ENCODE measurements around the gene CLUH.

Gene CLUH

DNA sequence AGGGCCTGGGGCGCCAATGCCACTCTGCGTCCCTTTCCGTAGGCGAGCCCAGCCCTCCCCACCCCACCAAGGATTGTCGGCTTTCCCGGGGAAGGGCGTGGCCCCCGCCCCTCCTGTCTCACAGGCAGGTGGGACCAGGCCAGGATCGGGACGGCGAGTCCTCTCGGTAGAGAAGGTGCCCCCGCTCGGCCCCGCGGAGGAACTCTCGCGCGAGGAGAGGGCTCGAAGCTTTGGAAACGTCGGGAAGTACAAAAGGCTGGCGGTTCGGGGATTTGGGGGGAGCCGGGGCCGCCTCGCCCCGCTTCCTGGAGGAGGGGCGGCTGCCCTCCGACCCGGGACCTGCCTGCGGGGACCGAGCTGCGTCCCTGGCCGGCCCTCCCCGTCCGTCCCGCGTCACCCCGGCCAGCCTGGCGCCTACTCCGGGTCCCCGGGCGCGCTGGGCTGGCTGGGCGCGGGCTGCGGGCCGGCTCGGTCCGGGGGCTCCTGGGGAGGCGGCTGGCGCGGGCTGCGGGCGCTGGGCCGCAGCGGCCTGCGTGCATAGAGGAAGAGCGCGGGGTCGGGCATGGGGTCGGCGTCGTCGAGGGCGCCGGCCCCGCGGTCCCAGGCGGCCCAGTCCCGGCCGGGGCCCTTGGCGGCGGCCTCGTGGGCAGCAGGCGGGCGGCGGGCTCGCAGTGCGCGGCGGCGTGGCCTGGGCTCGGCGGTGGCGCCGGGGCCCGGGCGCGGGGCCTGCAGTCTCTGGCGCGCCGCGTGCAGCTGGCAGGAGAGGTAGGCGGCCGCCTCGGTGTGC is 12.6 kb upstream of the CLUH start:
- H3K9me3 ChIP-seq (ENCODE audit: control insufficient read depth, insufficient read depth, low read depth, low read length) = no peaks in the 10 kb centered on the region
- TF ChIP-seq INSM2 (tag by site-specific recombination; IDR thresholded peaks at IDR 0.05) = no peak
- TF ChIP-seq KLF1 (tag by site-specific recombination; IDR thresholded peaks at IDR 0.05) = peak; percentile 49; the same call in 1 of the 2 replicates
- H3K4me3 ChIP-seq (ENCODE audit: low read depth, low read length) = no peak overlapping the region
- ChIA-PET CTCF (interaction anchor here (0.6 to 1.5 kb wide), 4 partner anchors 13 to 342 kb away, joined by 3 to 4 read pairs (median 3); no protein-coding TSS in a partner anchor), POLR2A (interaction anchor here (0.6 to 1.3 kb wide), 3 partner anchors 29 to 1839 kb away, joined by 3 to 5 read pairs (median 4); partner anchors contain the start of gene PAFAH1B1)
- H3K36me3 ChIP-seq (ENCODE audit: control insufficient read depth in 2 of 2, insufficient read depth in 1 of 2, low read length in 2 of 2) = no peaks in the 10 kb centered on the region
- H3K4me1 ChIP-seq (ENCODE audit: control insufficient read depth, insufficient read depth, low read length) = no peaks in the 10 kb centered on the region
- no peak overlapping the region for H3K27ac ChIP-seq (ENCODE audit: extremely low read depth, low read depth, low read length)

GRCh38 chr17:2723505-2723996 is 12.0 kb upstream of the CLUH start:
- Histone ChIP-seq H3K27ac (ENCODE audit: extremely low read depth, low read depth, low read length) (no peak overlapping the region), H3K4me1 (ENCODE audit: control insufficient read depth, insufficient read depth, low read length) (no peaks in the 10 kb centered on the region), H3K9me3 (ENCODE audit: control insufficient read depth, insufficient read depth, low read depth, low read length) (no peaks in the 10 kb centered on the region), H3K4me3 (ENCODE audit: low read depth, low read length) (no peak overlapping the region), H3K36me3 (ENCODE audit: control insufficient read depth in 2 of 2, insufficient read depth in 1 of 2, low read length in 2 of 2) (no peaks in the 10 kb centered on the region)
- ChIA-PET CTCF (interaction anchor here (1.5 kb wide), 1 partner anchor 14 kb away, joined by 3 read pairs; no protein-coding TSS in a partner anchor), POLR2A (interaction anchor here (0.6 kb wide), 1 partner anchor 1839 kb away, joined by 4 read pairs; no protein-coding TSS in a partner anchor)
- TF ChIP-seq PBX3 (CRISPR knock-in tag; IDR thresholded peaks at IDR 0.05) = 0 out of 2 replicates have a peak, but pooled peaks have one; percentile 25
- no peak for TF ChIP-seq ZFP69B (tag by site-specific recombination; IDR thresholded peaks at IDR 0.05)
- TF ChIP-seq OSR2 (tag by site-specific recombination; IDR thresholded peaks at IDR 0.05) = peak; percentile 68
- 0 out of 2 replicates have a peak, but pooled peaks have one; percentile 20 for TF ChIP-seq ZNF341 (tag by site-specific recombination; IDR thresholded peaks at IDR 0.05; ENCODE audit: low read depth)

GRCh38 chr17:2722611-2723010 is 11.0 kb upstream of the CLUH start:
- Histone ChIP-seq H3K4me1 (ENCODE audit: control insufficient read depth, insufficient read depth, low read length) (peaks cover 3% of the 10 kb centered on the region; the same call in 1 of the 2 replicates), H3K9me3 (ENCODE audit: control insufficient read depth, insufficient read depth, low read depth, low read length) (no peaks in the 10 kb centered on the region), H3K36me3 (ENCODE audit: control insufficient read depth in 2 of 2, insufficient read depth in 1 of 2, low read length in 2 of 2) (no peaks in the 10 kb centered on the region), H3K27ac (ENCODE audit: extremely low read depth, low read depth, low read length) (no peak overlapping the region), H3K4me3 (ENCODE audit: low read depth, low read length) (no peak overlapping the region)
- CTCF ChIA-PET = interaction anchor here (1.5 kb wide), 1 partner anchor 14 kb away, joined by 3 read pairs; no protein-coding TSS in a partner anchor
- POLR2A ChIA-PET = no interaction called here
- TF ChIP-seq WT1 (tag by site-specific recombination; IDR thresholded peaks at IDR 0.05) (no peak), ZNF843 (tag by site-specific recombination; IDR thresholded peaks at IDR 0.05) (no peak), IKZF3 (tag by site-specific recombination; IDR thresholded peaks at IDR 0.05) (no peak), ZNF248 (tag by site-specific recombination; IDR thresholded peaks at IDR 0.05) (no peak), ZSCAN4 (tag by site-specific recombination; IDR thresholded peaks at IDR 0.05) (no peak), ZNF404 (tag by site-specific recombination; IDR thresholded peaks at IDR 0.05) (no peak)
- TF ChIP-seq, protein P1, sequence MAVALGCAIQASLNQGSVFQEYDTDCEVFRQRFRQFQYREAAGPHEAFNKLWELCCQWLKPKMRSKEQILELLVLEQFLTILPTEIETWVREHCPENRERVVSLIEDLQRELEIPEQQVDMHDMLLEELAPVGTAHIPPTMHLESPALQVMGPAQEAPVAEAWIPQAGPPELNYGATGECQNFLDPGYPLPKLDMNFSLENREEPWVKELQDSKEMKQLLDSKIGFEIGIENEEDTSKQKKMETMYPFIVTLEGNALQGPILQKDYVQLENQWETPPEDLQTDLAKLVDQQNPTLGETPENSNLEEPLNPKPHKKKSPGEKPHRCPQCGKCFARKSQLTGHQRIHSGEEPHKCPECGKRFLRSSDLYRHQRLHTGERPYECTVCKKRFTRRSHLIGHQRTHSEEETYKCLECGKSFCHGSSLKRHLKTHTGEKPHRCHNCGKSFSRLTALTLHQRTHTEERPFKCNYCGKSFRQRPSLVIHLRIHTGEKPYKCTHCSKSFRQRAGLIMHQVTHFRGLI (tag by site-specific recombination; IDR thresholded peaks at IDR 0.05) = no peak
- TF ChIP-seq, protein P2, sequence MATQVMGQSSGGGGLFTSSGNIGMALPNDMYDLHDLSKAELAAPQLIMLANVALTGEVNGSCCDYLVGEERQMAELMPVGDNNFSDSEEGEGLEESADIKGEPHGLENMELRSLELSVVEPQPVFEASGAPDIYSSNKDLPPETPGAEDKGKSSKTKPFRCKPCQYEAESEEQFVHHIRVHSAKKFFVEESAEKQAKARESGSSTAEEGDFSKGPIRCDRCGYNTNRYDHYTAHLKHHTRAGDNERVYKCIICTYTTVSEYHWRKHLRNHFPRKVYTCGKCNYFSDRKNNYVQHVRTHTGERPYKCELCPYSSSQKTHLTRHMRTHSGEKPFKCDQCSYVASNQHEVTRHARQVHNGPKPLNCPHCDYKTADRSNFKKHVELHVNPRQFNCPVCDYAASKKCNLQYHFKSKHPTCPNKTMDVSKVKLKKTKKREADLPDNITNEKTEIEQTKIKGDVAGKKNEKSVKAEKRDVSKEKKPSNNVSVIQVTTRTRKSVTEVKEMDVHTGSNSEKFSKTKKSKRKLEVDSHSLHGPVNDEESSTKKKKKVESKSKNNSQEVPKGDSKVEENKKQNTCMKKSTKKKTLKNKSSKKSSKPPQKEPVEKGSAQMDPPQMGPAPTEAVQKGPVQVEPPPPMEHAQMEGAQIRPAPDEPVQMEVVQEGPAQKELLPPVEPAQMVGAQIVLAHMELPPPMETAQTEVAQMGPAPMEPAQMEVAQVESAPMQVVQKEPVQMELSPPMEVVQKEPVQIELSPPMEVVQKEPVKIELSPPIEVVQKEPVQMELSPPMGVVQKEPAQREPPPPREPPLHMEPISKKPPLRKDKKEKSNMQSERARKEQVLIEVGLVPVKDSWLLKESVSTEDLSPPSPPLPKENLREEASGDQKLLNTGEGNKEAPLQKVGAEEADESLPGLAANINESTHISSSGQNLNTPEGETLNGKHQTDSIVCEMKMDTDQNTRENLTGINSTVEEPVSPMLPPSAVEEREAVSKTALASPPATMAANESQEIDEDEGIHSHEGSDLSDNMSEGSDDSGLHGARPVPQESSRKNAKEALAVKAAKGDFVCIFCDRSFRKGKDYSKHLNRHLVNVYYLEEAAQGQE (tag by site-specific recombination; IDR thresholded peaks at IDR 0.05) = no peak
- TF ChIP-seq, protein P3, sequence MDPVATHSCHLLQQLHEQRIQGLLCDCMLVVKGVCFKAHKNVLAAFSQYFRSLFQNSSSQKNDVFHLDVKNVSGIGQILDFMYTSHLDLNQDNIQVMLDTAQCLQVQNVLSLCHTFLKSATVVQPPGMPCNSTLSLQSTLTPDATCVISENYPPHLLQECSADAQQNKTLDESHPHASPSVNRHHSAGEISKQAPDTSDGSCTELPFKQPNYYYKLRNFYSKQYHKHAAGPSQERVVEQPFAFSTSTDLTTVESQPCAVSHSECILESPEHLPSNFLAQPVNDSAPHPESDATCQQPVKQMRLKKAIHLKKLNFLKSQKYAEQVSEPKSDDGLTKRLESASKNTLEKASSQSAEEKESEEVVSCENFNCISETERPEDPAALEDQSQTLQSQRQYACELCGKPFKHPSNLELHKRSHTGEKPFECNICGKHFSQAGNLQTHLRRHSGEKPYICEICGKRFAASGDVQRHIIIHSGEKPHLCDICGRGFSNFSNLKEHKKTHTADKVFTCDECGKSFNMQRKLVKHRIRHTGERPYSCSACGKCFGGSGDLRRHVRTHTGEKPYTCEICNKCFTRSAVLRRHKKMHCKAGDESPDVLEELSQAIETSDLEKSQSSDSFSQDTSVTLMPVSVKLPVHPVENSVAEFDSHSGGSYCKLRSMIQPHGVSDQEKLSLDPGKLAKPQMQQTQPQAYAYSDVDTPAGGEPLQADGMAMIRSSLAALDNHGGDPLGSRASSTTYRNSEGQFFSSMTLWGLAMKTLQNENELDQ (tag by site-specific recombination; IDR thresholded peaks at IDR 0.05; ENCODE audit: low read depth) = no peak
